HepG2 (cell line): ENCODE measurements around the gene GPATCH3. TPM values are rescaled to one million over a fixed set of nuclear protein-coding genes. Genes with fewer than 3 reads are reported as not detected.

Experiments
- CAMTA2 ChIP-seq: sonication (generic); formaldehyde crosslinking; IDR thresholded peaks from 2 replicates; pipeline ENCODE4 v1.4.0; 2020; ENCODE audit warnings: mild to moderate bottlenecking, missing genetic modification reagents, borderline replicate concordance
- DNMT1 ChIP-seq: sonication (generic); formaldehyde crosslinking; IDR thresholded peaks from 2 replicates; pipeline ENCODE4 v1.5.1; 2020; ENCODE audit warnings: mild to moderate bottlenecking, missing genetic modification reagents
- HMGA1 ChIP-seq: sonication (generic); formaldehyde crosslinking; conservative IDR thresholded peaks from 2 replicates; pipeline ENCODE4 v1.4.0; 2020; ENCODE audit warnings: missing genetic modification reagents
- JARID2 ChIP-seq: sonication (generic); formaldehyde crosslinking; IDR thresholded peaks from 2 replicates; pipeline ENCODE4 v1.8.1; 2023; ENCODE audit warnings: missing genetic modification reagents, inconsistent platforms; ENCODE audit not compliant: insufficient replicate concordance
- KLF16 ChIP-seq, 2 experiments: sonication (generic) in 1 of 2; formaldehyde crosslinking in 1 of 2; IDR thresholded peaks; 2 replicates each; pipeline versions ENCODE4 v1.6.1 to v1.8.0; 2016 to 2023; ENCODE audit warnings: missing genetic modification reagents in 2 of 2, missing compliant biosample characterization in 1 of 2
- KLF6 ChIP-seq: IDR thresholded peaks from 2 replicates; pipeline ENCODE4 v1.8.0; 2016; ENCODE audit warnings: missing biosample characterization, missing genetic modification reagents
- MYNN ChIP-seq: sonication (generic); formaldehyde crosslinking; IDR thresholded peaks from 2 replicates; pipeline ENCODE4 v1.4.0; 2020; ENCODE audit warnings: mild to moderate bottlenecking, low read depth, missing genetic modification reagents
- NAIF1 ChIP-seq: sonication (generic); formaldehyde crosslinking; IDR thresholded peaks from 2 replicates; pipeline ENCODE4 v1.5.0; 2020; ENCODE audit warnings: mild to moderate bottlenecking, missing genetic modification reagents, borderline replicate concordance
- NFKB2 ChIP-seq: sonication (generic); formaldehyde crosslinking; IDR thresholded peaks from 2 replicates; pipeline ENCODE4 v1.4.0; 2020; ENCODE audit warnings: missing genetic modification reagents, borderline replicate concordance
- POLR2AphosphoS5 ChIP-seq: IDR thresholded peaks from 2 replicates; pipeline ENCODE4 v1.6.1; 2012; ENCODE audit warnings: low read depth, low read length
- SPEN ChIP-seq: sonication (generic); formaldehyde crosslinking; IDR thresholded peaks from 2 replicates; pipeline ENCODE4 v1.5.1; 2020; ENCODE audit warnings: low read depth, mild to moderate bottlenecking, missing genetic modification reagents
- YEATS2 ChIP-seq: sonication (generic); formaldehyde crosslinking; IDR thresholded peaks from 2 replicates; pipeline ENCODE4 v1.4.0; 2020; ENCODE audit warnings: missing genetic modification reagents, borderline replicate concordance
- ZBTB2 ChIP-seq: sonication (generic); formaldehyde crosslinking; IDR thresholded peaks from 2 replicates; pipeline ENCODE4 v1.8.0; 2022; ENCODE audit warnings: low read depth, missing genetic modification reagents
- ZFX ChIP-seq: sonication (generic); formaldehyde crosslinking; IDR thresholded peaks from 2 replicates; pipeline ENCODE4 v1.4.0; 2020; ENCODE audit warnings: mild to moderate bottlenecking, low read depth, missing genetic modification reagents, moderate library complexity
- ZIK1 ChIP-seq: sonication (generic); formaldehyde crosslinking; IDR thresholded peaks from 2 replicates; pipeline ENCODE4 v1.5.0; 2020; ENCODE audit warnings: mild to moderate bottlenecking, low read depth, missing genetic modification reagents, borderline replicate concordance
- ZMAT3 ChIP-seq: sonication (generic); formaldehyde crosslinking; conservative IDR thresholded peaks from 2 replicates; pipeline ENCODE4 v1.7.0; 2021; ENCODE audit warnings: missing genetic modification reagents
- ZNF12 ChIP-seq: sonication (generic); formaldehyde crosslinking; IDR thresholded peaks from 2 replicates; pipeline ENCODE4 v1.5.0; 2020; ENCODE audit warnings: missing genetic modification reagents
- ZNF264 ChIP-seq: sonication (generic); formaldehyde crosslinking; IDR thresholded peaks from 2 replicates; pipeline ENCODE4 v1.4.0; 2020; ENCODE audit warnings: missing genetic modification reagents
- ZNF496 ChIP-seq: sonication (generic); formaldehyde crosslinking; IDR thresholded peaks from 2 replicates; pipeline ENCODE4 v1.8.1; 2023; ENCODE audit warnings: mild to moderate bottlenecking, moderate library complexity, missing genetic modification reagents; ENCODE audit not compliant: insufficient replicate concordance
- ZNF564 ChIP-seq: sonication (generic); formaldehyde crosslinking; IDR thresholded peaks from 2 replicates; pipeline ENCODE4 v1.8.1; 2023; ENCODE audit warnings: mild to moderate bottlenecking, missing genetic modification reagents
- polyA plus RNA-seq, 8 experiments: library from polyadenylated mRNA; depleted of rRNA in 3 of 8; stranded (reverse) in 7 of 8; unstranded in 1 of 8; fragments of >200 nt; fragmentation: Illumina TruSeq in 4 of 8; extraction: Trizol in 4 of 8; gene quantifications; 2 replicates each; pipeline versions ENCODE4 v1.2.1 to v1.2.3, GENCODE V29; 2011 to 2016; ENCODE audit warnings: low read depth in 4 of 8, missing spikeins in 1 of 8, mixed read lengths in 1 of 8; ENCODE audit not compliant: insufficient read depth in 1 of 8
- total RNA-seq, 5 experiments: library from RNA; depleted of rRNA; stranded (reverse); fragments of >200 nt; fragmentation: Illumina TruSeq; extraction: Trizol; gene quantifications; 2 replicates each; pipeline ENCODE4 v1.2.3, GENCODE V29; 2016; ENCODE audit warnings: low read depth in 1 of 5
- TF ChIP-seq, protein P1 (sequence below): sonication (generic); formaldehyde crosslinking; IDR thresholded peaks from 2 replicates; pipeline ENCODE4 v1.8.1; 2022; ENCODE audit warnings: mild to moderate bottlenecking, missing genetic modification reagents
- TF ChIP-seq, protein P2 (sequence below): sonication (generic); formaldehyde crosslinking; IDR thresholded peaks from 2 replicates; pipeline ENCODE4 v1.4.0; 2020; ENCODE audit warnings: missing genetic modification reagents

GPATCH3 gene
- total and polyA plus RNA-seq, 2 of the 13 experiments (the other 11 are each of a cell fraction or from before 2014, with no cell fraction given): 8.3 to 11.0 TPM

- TF ChIP-seq SPEN (CRISPR knock-in tag): peak; percentile 93
- TF ChIP-seq ZNF264: peak; percentile 61
- peak; percentile 50 for TF ChIP-seq NFKB2
- TF ChIP-seq, protein P1, sequence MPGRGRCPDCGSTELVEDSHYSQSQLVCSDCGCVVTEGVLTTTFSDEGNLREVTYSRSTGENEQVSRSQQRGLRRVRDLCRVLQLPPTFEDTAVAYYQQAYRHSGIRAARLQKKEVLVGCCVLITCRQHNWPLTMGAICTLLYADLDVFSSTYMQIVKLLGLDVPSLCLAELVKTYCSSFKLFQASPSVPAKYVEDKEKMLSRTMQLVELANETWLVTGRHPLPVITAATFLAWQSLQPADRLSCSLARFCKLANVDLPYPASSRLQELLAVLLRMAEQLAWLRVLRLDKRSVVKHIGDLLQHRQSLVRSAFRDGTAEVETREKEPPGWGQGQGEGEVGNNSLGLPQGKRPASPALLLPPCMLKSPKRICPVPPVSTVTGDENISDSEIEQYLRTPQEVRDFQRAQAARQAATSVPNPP (CRISPR knock-in tag): peak; percentile 80; the same call in 1 of the 2 replicates
- TF ChIP-seq, protein P2, sequence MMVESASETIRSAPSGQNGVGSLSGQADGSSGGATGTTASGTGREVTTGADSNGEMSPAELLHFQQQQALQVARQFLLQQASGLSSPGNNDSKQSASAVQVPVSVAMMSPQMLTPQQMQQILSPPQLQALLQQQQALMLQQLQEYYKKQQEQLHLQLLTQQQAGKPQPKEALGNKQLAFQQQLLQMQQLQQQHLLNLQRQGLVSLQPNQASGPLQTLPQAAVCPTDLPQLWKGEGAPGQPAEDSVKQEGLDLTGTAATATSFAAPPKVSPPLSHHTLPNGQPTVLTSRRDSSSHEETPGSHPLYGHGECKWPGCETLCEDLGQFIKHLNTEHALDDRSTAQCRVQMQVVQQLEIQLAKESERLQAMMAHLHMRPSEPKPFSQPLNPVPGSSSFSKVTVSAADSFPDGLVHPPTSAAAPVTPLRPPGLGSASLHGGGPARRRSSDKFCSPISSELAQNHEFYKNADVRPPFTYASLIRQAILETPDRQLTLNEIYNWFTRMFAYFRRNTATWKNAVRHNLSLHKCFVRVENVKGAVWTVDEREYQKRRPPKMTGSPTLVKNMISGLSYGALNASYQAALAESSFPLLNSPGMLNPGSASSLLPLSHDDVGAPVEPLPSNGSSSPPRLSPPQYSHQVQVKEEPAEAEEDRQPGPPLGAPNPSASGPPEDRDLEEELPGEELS (CRISPR knock-in tag): peak; percentile 87
- peak; percentile 92 for TF ChIP-seq ZFX
- TF ChIP-seq CAMTA2 (CRISPR knock-in tag): no peak
- TF ChIP-seq MYNN: no peak
- TF ChIP-seq ZNF12 (CRISPR knock-in tag): 0 out of 2 replicates have a peak, but pooled peaks have one; percentile 22
- TF ChIP-seq NAIF1 (CRISPR knock-in tag): peak; percentile 65; the same call in 1 of the 2 replicates
- TF ChIP-seq ZBTB2: no peak
- no peak; the same call in none of the 2 replicates for TF ChIP-seq POLR2AphosphoS5
- TF ChIP-seq ZMAT3 (CRISPR knock-in tag): peak; percentile 90
- TF ChIP-seq JARID2 (CRISPR knock-in tag): no peak
- no peak for TF ChIP-seq ZNF564 (CRISPR knock-in tag)
- TF ChIP-seq ZNF496 (CRISPR knock-in tag): no peak
- TF ChIP-seq DNMT1 (CRISPR knock-in tag): no peak
- TF ChIP-seq ZIK1 (CRISPR knock-in tag): no peak
- no peak; a peak in 1 of 4 replicates for TF ChIP-seq KLF16 (CRISPR knock-in tag; IDR thresholded peaks at IDR 0.05)
- no peak for TF ChIP-seq HMGA1
- TF ChIP-seq YEATS2: no peak
- TF ChIP-seq KLF6 (CRISPR knock-in tag): 0 out of 2 replicates have a peak, but pooled peaks have one; percentile 61
Measured at GRCh38 chr1:26938004-26938658, 37.9 kb upstream of the GPATCH3 start (continued).
